Naive thymus-derived CD8-positive, alpha-beta T cell (primary cell): ENCODE data around the gene NHLH2. TPM values are rescaled to one million over a fixed set of nuclear protein-coding genes. Genes with fewer than 3 reads are reported as not detected.

Experiments used
- ATAC-seq, 2 donors: fragments of 150-1000 bp; cut with Tn5 transposase in 1 of 2; sonication (Bioruptor Pico), chemical (Tn5 transposase) in 1 of 2; 1 replicate in 1 of 2; 2 replicates in 1 of 2; pipeline ENCODE4 v1.10.0; 2021; ENCODE audit warnings: mild to moderate bottlenecking in 2 of 2, moderate library complexity in 2 of 2
- POLR2A ChIA-PET: fragments of 350-600 bp; sonication (Branson Sonifier 250); formaldehyde crosslinking; loops from one replicate; lab custom pipeline; 2021; ENCODE audit warnings: antibody characterized with exemption; lab: Charles Lee
- DNase-seq, 10 donors: peaks; one replicate each; pipeline versions ENCODE4 v3.0.0 to v3.0.0-alpha.2; 2020 to 2022
- H3K27ac Mint-ChIP-seq, 10 donors: one replicate each; pipeline ENCODE4 v1.8.0; 2020 to 2022; ENCODE audit warnings: mild to moderate bottlenecking in 10 of 10, mixed read lengths in 10 of 10, moderate library complexity in 4 of 10, inconsistent platforms in 1 of 10
- H3K27me3 Mint-ChIP-seq, 5 donors: one replicate each; pipeline ENCODE4 v1.8.0; 2021 to 2022; ENCODE audit warnings: mixed read lengths in 5 of 5
- H3K36me3 Mint-ChIP-seq, 3 donors: one replicate each; pipeline ENCODE4 v1.8.0; 2020 to 2022; ENCODE audit warnings: mixed read lengths in 3 of 3, mild to moderate bottlenecking in 2 of 3, inconsistent platforms in 1 of 3
- H3K4me1 Mint-ChIP-seq, 4 donors: one replicate each; pipeline ENCODE4 v1.8.0; 2021 to 2022; ENCODE audit warnings: mixed read lengths in 4 of 4
- H3K4me3 Mint-ChIP-seq, 10 donors: one replicate each; pipeline ENCODE4 v1.8.0; 2020 to 2022; ENCODE audit warnings: mild to moderate bottlenecking in 10 of 10, mixed read lengths in 10 of 10, moderate library complexity in 6 of 10, inconsistent platforms in 1 of 10
- H3K9me3 Mint-ChIP-seq, 9 donors: one replicate each; pipeline ENCODE4 v1.8.0; 2020 to 2022; ENCODE audit warnings: mixed read lengths in 9 of 9, mild to moderate bottlenecking in 3 of 9, inconsistent platforms in 1 of 9, moderate library complexity in 1 of 9
- polyA plus RNA-seq, 3 donors: library from polyadenylated mRNA; unstranded; fragments of 300-500 nt; fragmentation: Illumina TruSeq; gene quantifications; one replicate each; pipeline ENCODE4 v1.2.3, GENCODE V29; 2021
- total RNA-seq, 8 experiments: library from RNA in 2 of 8; stranded (reverse) in 2 of 8; gene quantifications; one replicate each; pipeline ENCODE4 v1.2.3 and lab custom pipeline; 2021 to 2026

NHLH2 gene
- total and polyA plus RNA-seq, 5 experiments from 2014 or later: not detected

DNA sequence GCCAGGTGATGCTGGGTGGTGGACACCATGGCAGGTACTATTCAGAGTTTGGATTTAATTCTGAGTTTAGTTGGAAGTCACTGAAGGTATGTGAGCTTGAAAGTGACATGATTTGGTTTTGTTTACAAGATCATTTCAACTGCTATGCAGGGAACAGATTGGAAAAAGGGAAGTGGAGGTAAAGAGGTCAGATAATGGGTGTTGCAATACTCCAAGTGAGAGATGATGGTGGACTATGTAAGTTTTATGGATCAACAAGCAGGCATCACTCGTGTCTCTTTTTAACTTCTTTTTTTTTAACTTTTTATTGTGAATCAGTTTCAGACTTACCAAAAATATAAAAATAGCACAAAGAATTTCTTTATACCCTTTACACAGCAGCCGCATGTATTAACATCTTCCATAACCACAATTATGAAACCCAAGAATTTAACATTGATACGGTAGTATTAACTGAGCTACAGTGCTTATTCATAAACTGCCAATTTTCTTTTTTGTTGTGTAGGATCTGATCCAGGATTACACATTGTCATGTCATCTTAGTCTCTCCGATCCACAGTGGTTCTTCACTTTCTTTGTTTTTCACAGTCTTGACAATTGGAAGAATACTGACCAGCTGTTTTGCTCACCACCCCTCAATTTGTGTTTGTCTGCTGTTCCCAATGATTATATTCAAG, 24.9 kb upstream of the NHLH2 start:
- no peak overlapping the region for H3K4me3 Mint-ChIP-seq
- H3K36me3 Mint-ChIP-seq: peaks cover 0 to 3% (median 0%) of the 10 kb centered on the region in 3 donors
- POLR2A ChIA-PET: no interaction called here
- no peak for DNase-seq
- H3K9me3 Mint-ChIP-seq: no peaks in the 10 kb centered on the region
- peaks cover 15 to 36% (median 25%) of the 10 kb centered on the region in 5 donors for H3K27me3 Mint-ChIP-seq
- no peak for ATAC-seq
- H3K27ac Mint-ChIP-seq: no peak overlapping the region
- no peaks in the 10 kb centered on the region for H3K4me1 Mint-ChIP-seq

DNA sequence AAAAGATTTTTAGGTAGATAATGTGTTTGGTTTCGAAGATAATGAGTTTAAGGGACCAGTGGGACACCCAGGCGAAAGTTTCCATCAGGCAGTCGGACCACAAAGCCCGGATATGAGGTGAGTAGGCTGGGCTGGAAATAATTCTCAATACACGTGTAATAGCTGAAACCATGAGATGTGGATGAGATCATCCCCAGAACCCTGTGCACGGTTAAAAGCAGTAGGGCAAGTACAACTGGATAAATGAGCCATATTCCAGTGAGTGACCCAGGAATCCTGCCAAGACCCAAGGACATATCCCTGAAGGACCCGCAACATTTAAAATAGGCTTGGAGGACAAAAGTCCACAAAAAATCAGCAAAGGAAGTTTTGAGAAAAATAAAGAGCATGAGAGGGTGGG, 21.5 kb upstream of the NHLH2 start:
- Mint-ChIP-seq H3K27ac (no peak overlapping the region), H3K27me3 (peaks cover 22 to 58% (median 40%) of the 10 kb centered on the region in 5 donors), H3K4me3 (no peak overlapping the region), H3K4me1 (no peaks in the 10 kb centered on the region), H3K36me3 (peaks cover 0 to 3% (median 0%) of the 10 kb centered on the region in 3 donors), H3K9me3 (no peaks in the 10 kb centered on the region)
- no peak for DNase-seq
- POLR2A ChIA-PET: no interaction called here
- ATAC-seq: no peak

DNA sequence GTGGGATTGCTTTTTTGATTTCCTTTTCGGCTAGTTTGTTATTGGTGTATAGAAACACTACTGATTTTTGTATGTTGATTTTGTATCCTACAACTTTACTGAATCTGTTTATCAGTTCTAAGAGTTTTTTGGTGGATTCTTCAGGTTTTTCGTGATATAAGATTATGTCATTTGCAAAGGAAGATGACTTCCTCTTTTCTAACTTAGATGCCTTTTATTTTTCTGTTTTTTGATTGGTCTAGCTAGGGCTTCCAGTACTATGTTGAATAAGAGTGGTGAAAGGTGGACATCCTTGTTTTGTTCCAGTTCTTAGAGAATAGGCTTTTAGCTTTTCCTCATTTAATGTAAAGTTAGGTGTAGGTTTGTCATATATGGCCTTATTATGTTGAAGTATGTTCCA, 13.1 kb upstream of the NHLH2 start:
- Mint-ChIP-seq H3K4me1 (no peaks in the 10 kb centered on the region), H3K9me3 (peaks cover 0 to 36% (median 15%) of the 10 kb centered on the region in 9 donors), H3K27ac (no peak overlapping the region), H3K36me3 (peaks cover 0 to 23% (median 0%) of the 10 kb centered on the region in 3 donors), H3K4me3 (no peak overlapping the region), H3K27me3 (peaks cover 32 to 66% (median 44%) of the 10 kb centered on the region in 5 donors)
- POLR2A ChIA-PET: no interaction called here
- ATAC-seq (no peak), DNase-seq (no peak)

DNA sequence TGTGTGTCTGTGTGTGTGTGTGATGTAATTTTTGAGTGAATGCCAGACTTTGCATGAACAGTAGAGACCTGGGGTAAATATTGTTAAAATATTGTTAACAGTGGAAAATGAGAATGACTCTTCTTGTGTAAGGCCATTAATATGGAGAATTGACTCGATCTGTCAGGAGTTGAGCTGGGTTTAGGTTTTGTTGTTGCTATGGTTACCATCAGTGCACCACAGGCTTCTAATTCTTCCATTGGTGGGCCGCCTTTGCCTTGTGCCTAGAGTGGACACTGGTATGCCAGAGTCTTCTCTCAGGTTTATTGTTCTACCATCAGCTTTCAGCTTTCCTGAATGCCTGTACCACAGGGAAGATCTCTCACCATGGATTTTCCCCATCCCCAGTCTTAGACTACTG, 10.0 kb upstream of the NHLH2 start:
- no peak for ATAC-seq
- peaks cover 0 to 36% (median 14%) of the 10 kb centered on the region in 9 donors for H3K9me3 Mint-ChIP-seq
- H3K4me3 Mint-ChIP-seq: no peak overlapping the region
- no peaks in the 10 kb centered on the region for H3K4me1 Mint-ChIP-seq
- H3K36me3 Mint-ChIP-seq: peaks cover 0 to 23% (median 0%) of the 10 kb centered on the region in 3 donors
- H3K27ac Mint-ChIP-seq: no peak overlapping the region
- POLR2A ChIA-PET: no interaction called here
- no peak for DNase-seq
- peaks cover 20 to 45% (median 28%) of the 10 kb centered on the region in 5 donors for H3K27me3 Mint-ChIP-seq

DNA sequence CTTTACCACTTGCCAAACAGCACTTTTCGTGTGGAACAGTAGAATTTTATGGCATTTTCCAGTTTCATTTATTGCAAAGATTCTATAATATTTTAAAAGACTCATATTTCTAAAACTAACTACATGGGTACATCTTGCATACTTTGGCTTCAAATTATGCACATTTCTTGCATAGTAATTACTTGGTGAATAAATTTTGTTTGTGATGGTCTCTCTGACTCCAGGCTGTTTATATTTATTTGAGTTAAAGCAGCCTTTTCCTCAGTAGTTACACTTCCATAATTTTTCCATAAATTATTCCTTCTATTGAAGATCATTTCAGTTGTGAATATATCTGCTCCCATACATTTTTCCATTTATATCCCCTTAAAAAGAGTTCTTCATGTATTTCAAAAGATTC, 6.9 kb upstream of the NHLH2 start:
- POLR2A ChIA-PET: no interaction called here
- H3K4me1 Mint-ChIP-seq: no peaks in the 10 kb centered on the region
- DNase-seq (no peak), ATAC-seq (no peak)
- peaks cover 17 to 46% (median 41%) of the 10 kb centered on the region in 5 donors for H3K27me3 Mint-ChIP-seq
- peaks cover 3 to 23% (median 14%) of the 10 kb centered on the region in 9 donors for H3K9me3 Mint-ChIP-seq
- no peak overlapping the region for H3K4me3 Mint-ChIP-seq
- no peak overlapping the region for H3K27ac Mint-ChIP-seq
- peaks cover 0 to 19% (median 0%) of the 10 kb centered on the region in 3 donors for H3K36me3 Mint-ChIP-seq

DNA sequence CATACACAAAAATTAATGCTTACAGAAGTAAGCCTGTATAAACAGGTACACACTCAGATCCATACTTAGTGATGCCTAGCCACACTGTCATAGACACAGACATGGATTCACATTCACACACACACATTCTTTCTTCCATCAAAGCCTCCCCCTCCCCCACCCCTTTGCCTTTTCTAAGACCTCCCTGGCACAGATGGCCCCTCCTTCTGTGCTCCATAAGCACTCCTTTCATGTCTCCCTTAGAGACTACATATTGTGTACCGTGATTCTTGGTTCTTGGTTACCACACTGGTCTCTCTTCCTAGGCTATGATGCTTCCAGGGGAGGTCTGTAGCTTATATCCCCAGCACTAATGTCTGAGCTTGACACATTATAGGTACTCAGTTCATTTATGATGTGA, 2.0 kb upstream of the NHLH2 start:
- peaks cover 0 to 7% (median 0%) of the 10 kb centered on the region in 9 donors for H3K9me3 Mint-ChIP-seq
- ATAC-seq: no peak
- no peak overlapping the region for H3K27ac Mint-ChIP-seq
- POLR2A ChIA-PET: no interaction called here
- no peak for DNase-seq
- H3K27me3 Mint-ChIP-seq: peaks cover 40 to 74% (median 46%) of the 10 kb centered on the region in 5 donors
- peaks cover 2 to 12% (median 7%) of the 10 kb centered on the region in 4 donors for H3K4me1 Mint-ChIP-seq
- no peak overlapping the region for H3K4me3 Mint-ChIP-seq
- H3K36me3 Mint-ChIP-seq: no peaks in the 10 kb centered on the region

DNA sequence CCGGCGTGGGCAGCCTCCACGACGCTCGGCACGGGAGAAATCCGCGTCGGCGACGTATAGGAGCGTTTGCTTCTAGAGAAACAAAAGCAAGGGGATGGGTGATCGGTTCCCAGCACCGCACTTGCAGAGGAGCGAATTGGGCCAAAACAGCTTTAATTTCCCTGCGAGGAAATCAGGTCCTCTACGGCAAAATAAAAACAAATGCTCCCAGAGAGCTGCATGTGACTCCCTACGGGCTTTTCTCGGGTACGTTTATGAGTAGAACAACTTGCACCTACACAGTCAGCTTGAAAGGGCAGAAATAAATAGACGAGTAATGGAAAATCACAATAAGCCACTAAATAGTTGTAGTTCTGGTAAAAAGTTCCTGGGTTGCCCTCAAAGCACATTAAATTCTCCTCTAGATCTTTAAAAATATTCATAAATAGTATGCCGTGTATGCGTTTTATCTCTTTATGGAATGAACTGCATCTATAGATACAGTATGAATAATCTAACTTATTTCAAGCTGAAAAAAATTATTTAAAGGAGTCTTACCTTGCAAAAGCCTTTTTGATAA, 1.2 kb downstream of the NHLH2 start:
- ATAC-seq (no peak), DNase-seq (no peak)
- Mint-ChIP-seq H3K27me3 (peaks cover 37 to 85% (median 50%) of the 10 kb centered on the region in 5 donors), H3K36me3 (no peaks in the 10 kb centered on the region), H3K9me3 (peaks cover 0 to 7% (median 0%) of the 10 kb centered on the region in 9 donors), H3K4me3 (peak overlapping the region in 7 of 10 donors; percentile 46 to 78 (median 51)), H3K4me1 (peaks cover 2 to 12% (median 7%) of the 10 kb centered on the region in 4 donors), H3K27ac (no peak overlapping the region)
- POLR2A ChIA-PET: no interaction called here

DNA sequence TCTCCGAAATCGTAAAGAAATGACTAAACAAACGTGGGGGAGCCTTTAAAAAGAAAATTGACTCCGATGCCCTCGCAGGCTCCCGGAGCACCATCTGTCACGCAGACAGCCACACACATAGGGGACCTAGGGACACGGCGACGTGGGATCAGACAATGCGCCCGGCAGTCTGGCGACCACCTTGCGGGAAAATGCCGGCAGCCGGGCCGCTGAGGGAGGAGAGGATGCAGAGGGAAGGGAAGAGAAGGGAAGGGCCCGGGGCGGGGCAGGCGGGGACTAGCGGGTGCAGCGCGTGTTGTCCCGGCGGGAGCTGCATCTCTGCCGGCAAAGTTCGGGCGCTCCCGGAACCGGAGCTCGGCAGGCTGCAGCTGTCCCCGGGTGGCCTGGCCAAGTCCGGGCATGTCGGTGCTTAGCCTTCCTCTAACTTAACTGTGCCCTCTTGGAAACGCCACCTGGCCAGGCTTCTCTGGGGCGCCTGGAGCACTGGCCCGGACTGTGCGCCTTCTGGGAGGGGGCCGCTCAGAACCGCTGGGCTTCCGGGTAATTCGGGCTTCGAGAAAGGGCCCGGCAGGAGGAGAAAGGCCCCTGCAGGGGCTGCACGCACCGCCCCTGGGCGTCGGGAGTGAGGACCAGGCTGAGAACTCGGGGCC, 1.8 kb downstream of the NHLH2 start:
- Mint-ChIP-seq H3K9me3 (peaks cover 0 to 5% (median 0%) of the 10 kb centered on the region in 9 donors), H3K27me3 (peaks cover 35 to 85% (median 54%) of the 10 kb centered on the region in 5 donors), H3K4me3 (peak overlapping the region; percentile 49 to 85 (median 72)), H3K27ac (no peak overlapping the region), H3K36me3 (no peaks in the 10 kb centered on the region), H3K4me1 (peaks cover 2 to 12% (median 7%) of the 10 kb centered on the region in 4 donors)
- ATAC-seq: no peak
- POLR2A ChIA-PET: no interaction called here
- no peak for DNase-seq

DNA sequence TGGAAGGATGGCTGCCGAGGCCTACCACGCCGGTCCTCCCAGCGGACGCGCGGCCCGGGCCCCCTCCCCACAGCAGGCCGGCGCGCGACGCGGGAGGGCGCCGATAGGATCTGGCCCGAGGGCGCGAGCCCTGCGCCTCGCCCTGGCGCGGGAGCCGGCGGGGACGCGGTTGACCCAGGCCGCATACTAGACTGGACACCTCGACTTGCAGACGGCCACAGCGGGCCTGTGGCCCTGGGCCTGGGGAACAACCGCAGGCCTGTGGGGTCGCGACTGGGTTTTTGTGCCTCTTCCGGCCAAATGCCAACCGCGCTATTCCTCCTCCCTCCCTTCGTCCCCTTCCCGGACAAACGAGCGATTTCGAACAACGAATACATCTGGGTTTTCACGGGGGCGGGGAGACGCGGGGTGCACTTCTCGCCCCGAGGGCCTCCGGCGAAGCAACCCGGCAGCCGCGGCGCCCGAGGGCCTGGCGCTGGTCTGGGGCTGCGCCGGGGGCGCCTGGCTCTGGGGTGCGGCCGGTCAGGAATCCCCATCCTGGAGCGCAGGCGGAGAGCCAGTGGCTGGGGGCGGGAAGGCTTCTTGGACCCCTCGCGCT, 2.4 kb downstream of the NHLH2 start:
- H3K27ac Mint-ChIP-seq: no peak overlapping the region
- H3K4me1 Mint-ChIP-seq: peaks cover 2 to 12% (median 7%) of the 10 kb centered on the region in 4 donors
- DNase-seq: no peak
- POLR2A ChIA-PET: no interaction called here
- no peaks in the 10 kb centered on the region for H3K36me3 Mint-ChIP-seq
- peaks cover 0 to 2% (median 0%) of the 10 kb centered on the region in 9 donors for H3K9me3 Mint-ChIP-seq
- no peak for ATAC-seq
- H3K27me3 Mint-ChIP-seq: peaks cover 33 to 89% (median 56%) of the 10 kb centered on the region in 5 donors
- H3K4me3 Mint-ChIP-seq: peak overlapping the region in 8 of 10 donors; percentile 49 to 85 (median 72)

DNA sequence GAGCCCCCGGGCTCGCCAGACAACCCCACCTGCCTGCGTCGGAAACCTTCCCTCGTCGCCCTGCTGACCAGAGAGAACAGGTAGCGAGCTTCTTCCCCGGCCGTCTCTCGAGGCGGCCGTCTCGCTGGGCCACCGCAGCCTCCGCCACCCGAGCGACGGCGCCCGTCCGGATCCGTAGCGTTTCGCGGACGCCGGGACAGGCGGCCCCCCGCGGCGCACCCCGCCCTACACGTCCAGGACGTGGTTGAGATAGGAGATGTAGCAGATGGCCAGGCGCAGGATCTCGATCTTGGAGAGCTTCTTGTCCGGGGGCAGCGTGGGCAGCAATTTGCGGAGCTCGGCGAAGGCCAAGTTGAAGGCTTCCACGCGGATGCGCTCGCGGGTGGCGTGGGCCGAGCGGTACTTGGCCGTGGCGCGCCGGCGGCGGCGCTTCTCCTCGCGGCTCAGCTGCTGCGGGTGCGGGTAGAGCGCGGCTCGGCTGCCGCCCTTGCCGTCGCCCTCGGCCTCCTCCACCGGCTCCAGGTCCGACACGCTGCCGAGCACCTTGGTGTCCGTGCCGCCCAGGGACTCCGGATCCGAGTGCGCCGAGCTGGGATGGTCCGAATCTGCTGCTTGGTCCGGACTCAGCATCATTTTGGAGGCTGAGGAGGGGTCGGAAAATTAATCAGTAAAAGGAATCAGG, 3.0 kb downstream of the NHLH2 start:
- DNase-seq (no peak), ATAC-seq (no peak)
- Mint-ChIP-seq H3K36me3 (no peaks in the 10 kb centered on the region), H3K27me3 (peaks cover 37 to 89% (median 56%) of the 10 kb centered on the region in 5 donors), H3K9me3 (peaks cover 0 to 2% (median 0%) of the 10 kb centered on the region in 9 donors), H3K4me1 (peaks cover 2 to 12% (median 7%) of the 10 kb centered on the region in 4 donors), H3K4me3 (peak overlapping the region in 3 of 10 donors; percentile 44 to 53 (median 45)), H3K27ac (peak overlapping the region in 1 of 10 donors; percentile 65)
- POLR2A ChIA-PET: no interaction called here

DNA sequence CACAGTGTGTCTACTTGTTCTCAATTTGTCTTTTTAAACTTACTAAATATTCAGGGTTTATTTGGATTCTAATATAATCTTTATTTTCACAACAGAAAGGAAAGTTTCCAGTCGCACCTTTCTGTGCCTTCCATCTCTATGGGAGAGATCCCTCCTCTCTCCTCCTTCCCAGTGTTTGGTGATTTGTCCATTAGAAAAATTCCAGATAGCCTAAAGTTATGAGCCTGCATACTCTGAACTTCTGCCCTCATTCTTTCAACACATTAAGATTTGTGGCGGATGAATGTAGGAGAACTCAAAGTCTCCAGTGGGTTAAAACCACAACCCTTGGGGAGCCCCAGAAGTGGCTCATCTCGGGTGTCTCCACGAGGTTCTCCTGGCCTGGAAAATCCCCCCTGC, 3.6 kb downstream of the NHLH2 start:
- peaks cover 2 to 12% (median 7%) of the 10 kb centered on the region in 4 donors for H3K4me1 Mint-ChIP-seq

DNA sequence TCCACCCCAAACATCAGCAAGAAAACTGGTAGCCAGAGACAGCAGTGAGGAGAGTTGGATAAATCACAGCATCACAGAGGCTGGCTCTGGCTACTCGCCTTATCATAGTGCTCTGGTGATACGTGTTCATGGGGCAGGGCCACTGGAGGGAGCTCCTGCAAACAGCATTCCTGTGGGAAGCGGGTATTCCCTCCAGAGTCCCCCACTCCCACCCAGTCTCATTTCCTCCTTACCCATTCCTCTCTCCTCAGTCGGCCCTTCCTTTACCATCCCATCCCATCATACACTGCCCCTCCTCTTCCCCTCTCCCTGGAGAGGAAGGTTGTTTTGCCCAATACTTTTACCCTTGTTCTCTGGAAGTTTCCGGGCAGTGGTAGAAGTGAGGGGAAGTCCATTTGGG, 7.1 kb downstream of the NHLH2 start:
- Mint-ChIP-seq H3K27ac (no peak overlapping the region), H3K27me3 (peaks cover 34 to 87% (median 47%) of the 10 kb centered on the region in 5 donors), H3K4me1 (peaks cover 2 to 4% (median 3%) of the 10 kb centered on the region in 4 donors), H3K4me3 (no peak overlapping the region), H3K36me3 (no peaks in the 10 kb centered on the region), H3K9me3 (no peaks in the 10 kb centered on the region)
- POLR2A ChIA-PET: no interaction called here
- ATAC-seq: no peak
- DNase-seq: no peak

More for the DNA sequence above, 3.6 kb downstream of the NHLH2 start:
- H3K27ac Mint-ChIP-seq: no peak overlapping the region
- no peak for DNase-seq
- no peak for ATAC-seq
- peak overlapping the region in 2 of 10 donors; percentile 44 to 53 for H3K4me3 Mint-ChIP-seq
- POLR2A ChIA-PET: no interaction called here
- no peaks in the 10 kb centered on the region for H3K36me3 Mint-ChIP-seq
- H3K9me3 Mint-ChIP-seq: peaks cover 0 to 2% (median 0%) of the 10 kb centered on the region in 9 donors
- H3K27me3 Mint-ChIP-seq: peaks cover 41 to 89% (median 60%) of the 10 kb centered on the region in 5 donors
